ENCODE results near the gene SKA3. TPM values are rescaled to one million over a fixed set of nuclear protein-coding genes. Genes with fewer than 3 reads are reported as not detected.

The SKA3 gene
- total and polyA plus RNA-seq, 2 of the 13 experiments (the other 11 are each of a cell fraction or from before 2014, with no cell fraction given): 7.2 to 10.8 TPM

DNA sequence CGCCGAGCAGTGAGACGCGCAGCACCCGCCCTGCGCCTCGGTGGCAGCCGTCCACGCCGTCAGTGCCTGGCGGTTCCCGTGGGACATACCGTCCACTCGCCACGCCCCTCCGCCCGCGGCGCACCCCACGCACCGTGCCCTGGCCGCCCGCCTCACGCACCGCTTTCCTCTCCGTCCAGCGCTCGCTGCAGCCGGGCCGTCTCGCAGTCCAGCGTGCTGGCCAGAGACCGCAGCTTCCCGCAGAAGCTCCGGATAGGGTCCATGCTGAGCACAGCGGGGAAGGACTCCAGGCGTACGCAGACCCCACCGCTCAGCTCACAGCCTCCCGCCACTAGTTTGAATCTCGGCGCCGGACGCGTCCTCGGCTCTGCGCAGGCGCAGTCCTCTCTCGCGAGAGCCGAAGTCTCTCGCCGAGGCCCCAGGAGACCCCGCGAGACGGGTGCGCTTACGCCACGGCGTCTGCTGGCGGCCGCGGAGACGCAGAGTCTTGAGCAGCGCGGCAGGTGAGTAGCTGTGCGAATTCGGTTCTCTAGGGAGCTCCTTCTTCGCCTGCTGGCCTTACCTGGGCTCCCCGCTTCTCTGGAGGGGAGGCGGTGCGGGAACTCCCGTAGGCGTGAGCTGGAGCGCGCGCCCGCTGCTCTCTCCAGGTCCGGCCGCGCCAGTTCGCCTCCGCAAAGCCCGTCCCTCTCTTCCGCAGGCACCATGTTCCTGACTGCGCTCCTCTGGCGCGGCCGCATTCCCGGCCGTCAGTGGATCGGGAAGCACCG lies at the start of gene SKA3, which contains the start of gene MRPL57 (continued):
- TF ChIP-seq, protein P1, sequence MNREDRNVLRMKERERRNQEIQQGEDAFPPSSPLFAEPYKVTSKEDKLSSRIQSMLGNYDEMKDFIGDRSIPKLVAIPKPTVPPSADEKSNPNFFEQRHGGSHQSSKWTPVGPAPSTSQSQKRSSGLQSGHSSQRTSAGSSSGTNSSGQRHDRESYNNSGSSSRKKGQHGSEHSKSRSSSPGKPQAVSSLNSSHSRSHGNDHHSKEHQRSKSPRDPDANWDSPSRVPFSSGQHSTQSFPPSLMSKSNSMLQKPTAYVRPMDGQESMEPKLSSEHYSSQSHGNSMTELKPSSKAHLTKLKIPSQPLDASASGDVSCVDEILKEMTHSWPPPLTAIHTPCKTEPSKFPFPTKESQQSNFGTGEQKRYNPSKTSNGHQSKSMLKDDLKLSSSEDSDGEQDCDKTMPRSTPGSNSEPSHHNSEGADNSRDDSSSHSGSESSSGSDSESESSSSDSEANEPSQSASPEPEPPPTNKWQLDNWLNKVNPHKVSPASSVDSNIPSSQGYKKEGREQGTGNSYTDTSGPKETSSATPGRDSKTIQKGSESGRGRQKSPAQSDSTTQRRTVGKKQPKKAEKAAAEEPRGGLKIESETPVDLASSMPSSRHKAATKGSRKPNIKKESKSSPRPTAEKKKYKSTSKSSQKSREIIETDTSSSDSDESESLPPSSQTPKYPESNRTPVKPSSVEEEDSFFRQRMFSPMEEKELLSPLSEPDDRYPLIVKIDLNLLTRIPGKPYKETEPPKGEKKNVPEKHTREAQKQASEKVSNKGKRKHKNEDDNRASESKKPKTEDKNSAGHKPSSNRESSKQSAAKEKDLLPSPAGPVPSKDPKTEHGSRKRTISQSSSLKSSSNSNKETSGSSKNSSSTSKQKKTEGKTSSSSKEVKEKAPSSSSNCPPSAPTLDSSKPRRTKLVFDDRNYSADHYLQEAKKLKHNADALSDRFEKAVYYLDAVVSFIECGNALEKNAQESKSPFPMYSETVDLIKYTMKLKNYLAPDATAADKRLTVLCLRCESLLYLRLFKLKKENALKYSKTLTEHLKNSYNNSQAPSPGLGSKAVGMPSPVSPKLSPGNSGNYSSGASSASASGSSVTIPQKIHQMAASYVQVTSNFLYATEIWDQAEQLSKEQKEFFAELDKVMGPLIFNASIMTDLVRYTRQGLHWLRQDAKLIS (CRISPR knock-in tag; IDR thresholded peaks at IDR 0.05): no peak
- peak; percentile 70; the same call in 1 of the 2 replicates for TF ChIP-seq ZNF317 (CRISPR knock-in tag; IDR thresholded peaks at IDR 0.05)
- peak; percentile 69; the same call in 1 of the 2 replicates for TF ChIP-seq HOXA9 (CRISPR knock-in tag; IDR thresholded peaks at IDR 0.05; ENCODE audit: borderline replicate concordance)
- TF ChIP-seq MED13 (CRISPR knock-in tag; IDR thresholded peaks at IDR 0.05): no peak; the same call in 1 of the 2 replicates
- peak; percentile 0; the same call in 1 of the 2 replicates for TF ChIP-seq ZNF616 (CRISPR knock-in tag; IDR thresholded peaks at IDR 0.05; ENCODE audit: low read depth)
- TF ChIP-seq ZNF264 (CRISPR knock-in tag; IDR thresholded peaks at IDR 0.05): peak; percentile 70
- peak; percentile 77; the same call in 1 of the 2 replicates for TF ChIP-seq ARHGAP35 (CRISPR knock-in tag; IDR thresholded peaks at IDR 0.05; ENCODE audit: borderline replicate concordance)
- TF ChIP-seq KLF6 (CRISPR knock-in tag; IDR thresholded peaks at IDR 0.05): 0 out of 2 replicates have a peak, but pooled peaks have one; percentile 66
- TF ChIP-seq HIVEP1 (CRISPR knock-in tag; IDR thresholded peaks at IDR 0.05): peak; percentile 74; the same call in 1 of the 2 replicates
- TF ChIP-seq HMG20A (CRISPR knock-in tag; IDR thresholded peaks at IDR 0.05; ENCODE audit: borderline replicate concordance): 0 out of 2 replicates have a peak, but pooled peaks have one; percentile 8
- TF ChIP-seq GTF2F1 (IDR thresholded peaks at IDR 0.05; ENCODE audit: low read length): peak; percentile 71; the same call in 1 of the 2 replicates
- peak; percentile 37; the same call in 1 of the 2 replicates for TF ChIP-seq ZFP82 (CRISPR knock-in tag; IDR thresholded peaks at IDR 0.05; ENCODE audit: borderline replicate concordance)
- TF ChIP-seq, protein P2, sequence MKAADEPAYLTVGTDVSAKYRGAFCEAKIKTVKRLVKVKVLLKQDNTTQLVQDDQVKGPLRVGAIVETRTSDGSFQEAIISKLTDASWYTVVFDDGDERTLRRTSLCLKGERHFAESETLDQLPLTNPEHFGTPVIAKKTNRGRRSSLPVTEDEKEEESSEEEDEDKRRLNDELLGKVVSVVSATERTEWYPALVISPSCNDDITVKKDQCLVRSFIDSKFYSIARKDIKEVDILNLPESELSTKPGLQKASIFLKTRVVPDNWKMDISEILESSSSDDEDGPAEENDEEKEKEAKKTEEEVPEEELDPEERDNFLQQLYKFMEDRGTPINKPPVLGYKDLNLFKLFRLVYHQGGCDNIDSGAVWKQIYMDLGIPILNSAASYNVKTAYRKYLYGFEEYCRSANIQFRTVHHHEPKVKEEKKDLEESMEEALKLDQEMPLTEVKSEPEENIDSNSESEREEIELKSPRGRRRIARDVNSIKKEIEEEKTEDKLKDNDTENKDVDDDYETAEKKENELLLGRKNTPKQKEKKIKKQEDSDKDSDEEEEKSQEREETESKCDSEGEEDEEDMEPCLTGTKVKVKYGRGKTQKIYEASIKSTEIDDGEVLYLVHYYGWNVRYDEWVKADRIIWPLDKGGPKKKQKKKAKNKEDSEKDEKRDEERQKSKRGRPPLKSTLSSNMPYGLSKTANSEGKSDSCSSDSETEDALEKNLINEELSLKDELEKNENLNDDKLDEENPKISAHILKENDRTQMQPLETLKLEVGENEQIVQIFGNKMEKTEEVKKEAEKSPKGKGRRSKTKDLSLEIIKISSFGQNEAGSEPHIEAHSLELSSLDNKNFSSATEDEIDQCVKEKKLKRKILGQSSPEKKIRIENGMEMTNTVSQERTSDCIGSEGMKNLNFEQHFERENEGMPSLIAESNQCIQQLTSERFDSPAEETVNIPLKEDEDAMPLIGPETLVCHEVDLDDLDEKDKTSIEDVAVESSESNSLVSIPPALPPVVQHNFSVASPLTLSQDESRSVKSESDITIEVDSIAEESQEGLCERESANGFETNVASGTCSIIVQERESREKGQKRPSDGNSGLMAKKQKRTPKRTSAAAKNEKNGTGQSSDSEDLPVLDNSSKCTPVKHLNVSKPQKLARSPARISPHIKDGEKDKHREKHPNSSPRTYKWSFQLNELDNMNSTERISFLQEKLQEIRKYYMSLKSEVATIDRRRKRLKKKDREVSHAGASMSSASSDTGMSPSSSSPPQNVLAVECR (CRISPR knock-in tag; IDR thresholded peaks at IDR 0.05; ENCODE audit: borderline replicate concordance): peak; percentile 100
- TF ChIP-seq, protein P3, sequence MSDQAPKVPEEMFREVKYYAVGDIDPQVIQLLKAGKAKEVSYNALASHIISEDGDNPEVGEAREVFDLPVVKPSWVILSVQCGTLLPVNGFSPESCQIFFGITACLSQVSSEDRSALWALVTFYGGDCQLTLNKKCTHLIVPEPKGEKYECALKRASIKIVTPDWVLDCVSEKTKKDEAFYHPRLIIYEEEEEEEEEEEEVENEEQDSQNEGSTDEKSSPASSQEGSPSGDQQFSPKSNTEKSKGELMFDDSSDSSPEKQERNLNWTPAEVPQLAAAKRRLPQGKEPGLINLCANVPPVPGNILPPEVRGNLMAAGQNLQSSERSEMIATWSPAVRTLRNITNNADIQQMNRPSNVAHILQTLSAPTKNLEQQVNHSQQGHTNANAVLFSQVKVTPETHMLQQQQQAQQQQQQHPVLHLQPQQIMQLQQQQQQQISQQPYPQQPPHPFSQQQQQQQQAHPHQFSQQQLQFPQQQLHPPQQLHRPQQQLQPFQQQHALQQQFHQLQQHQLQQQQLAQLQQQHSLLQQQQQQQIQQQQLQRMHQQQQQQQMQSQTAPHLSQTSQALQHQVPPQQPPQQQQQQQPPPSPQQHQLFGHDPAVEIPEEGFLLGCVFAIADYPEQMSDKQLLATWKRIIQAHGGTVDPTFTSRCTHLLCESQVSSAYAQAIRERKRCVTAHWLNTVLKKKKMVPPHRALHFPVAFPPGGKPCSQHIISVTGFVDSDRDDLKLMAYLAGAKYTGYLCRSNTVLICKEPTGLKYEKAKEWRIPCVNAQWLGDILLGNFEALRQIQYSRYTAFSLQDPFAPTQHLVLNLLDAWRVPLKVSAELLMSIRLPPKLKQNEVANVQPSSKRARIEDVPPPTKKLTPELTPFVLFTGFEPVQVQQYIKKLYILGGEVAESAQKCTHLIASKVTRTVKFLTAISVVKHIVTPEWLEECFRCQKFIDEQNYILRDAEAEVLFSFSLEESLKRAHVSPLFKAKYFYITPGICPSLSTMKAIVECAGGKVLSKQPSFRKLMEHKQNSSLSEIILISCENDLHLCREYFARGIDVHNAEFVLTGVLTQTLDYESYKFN (CRISPR knock-in tag; conservative IDR thresholded peaks at IDR 0.05): 0 out of 2 replicates have a peak, but pooled peaks have one; percentile 20
- TF ChIP-seq ZNF333 (CRISPR knock-in tag; IDR thresholded peaks at IDR 0.05; ENCODE audit: borderline replicate concordance): peak; percentile 51; the same call in 1 of the 2 replicates
